Brain pericyte (primary cell): ENCODE data around the gene WNK1.
"Not testable (repeated sequence)": the region's sequence is repeated elsewhere in the genome, so short reads cannot be mapped to it uniquely, and the experiment has no call there.

Experiments used
- DNase-seq: peaks from one replicate; pipeline ENCODE4 v3.0.0-alpha.2; 2012; ENCODE audit warnings: low read depth, low spot score

The WNK1 gene

GRCh38 chr12:817456-817855, 65.1 kb downstream of the WNK1 start:
- not testable (repeated sequence) for DNase-seq

GRCh38 chr12:817941-818600, 65.7 kb downstream of the WNK1 start:
- no peak for DNase-seq

GRCh38 chr12:818733-819132, 66.4 kb downstream of the WNK1 start:
- DNase-seq, result no peak

- DNase-seq, result no peak
These were observed 68.0 kb downstream of the WNK1 start for GRCh38 chr12:820336-820735.

- no peak for DNase-seq
These were observed 70.8 kb downstream of the WNK1 start for GRCh38 chr12:823028-823698.

GRCh38 chr12:826331-826730, 74.0 kb downstream of the WNK1 start:
- DNase-seq, result no peak

GRCh38 chr12:828726-829395, 76.5 kb downstream of the WNK1 start:
- DNase-seq, result no peak

- DNase-seq, result no peak
These were observed 77.9 kb downstream of the WNK1 start for GRCh38 chr12:830111-830867.

- DNase-seq, result no peak
These were observed 83.6 kb downstream of the WNK1 start for GRCh38 chr12:835754-836518.

- no peak for DNase-seq
These were observed 84.6 kb downstream of the WNK1 start for GRCh38 chr12:836952-837351.

GRCh38 chr12:837548-837947, 85.2 kb downstream of the WNK1 start:
- DNase-seq, result no peak

- no peak for DNase-seq
These were observed 91.2 kb downstream of the WNK1 start for GRCh38 chr12:843609-844008.

- no peak for DNase-seq
These were observed 94.0 kb downstream of the WNK1 start for GRCh38 chr12:846421-846820.

- DNase-seq, result no peak
These were observed 95.9 kb downstream of the WNK1 start for GRCh38 chr12:848173-848865.

- no peak for DNase-seq
These were observed 96.6 kb downstream of the WNK1 start for GRCh38 chr12:848882-849527.

- DNase-seq, result not testable (repeated sequence)
These were observed 97.5 kb downstream of the WNK1 start for GRCh38 chr12:849733-850437.

- DNase-seq, result no peak
These were observed 99.0 kb downstream of the WNK1 start for GRCh38 chr12:851343-851742.

- DNase-seq, result peak; percentile 27
These were observed 99.5 kb downstream of the WNK1 start for GRCh38 chr12:851913-852312.

- DNase-seq, result no peak
These were observed 100.5 kb downstream of the WNK1 start for GRCh38 chr12:852864-853263.

- no peak for DNase-seq
These were observed 105.2 kb downstream of the WNK1 start for GRCh38 chr12:857611-858010.
